Mucosa of rectum (tissue), 2 donors: ENCODE measurements around the gene DAB1.

Experiments
- H3K27ac ChIP-seq, 2 donors: one replicate each; pipeline ENCODE4 v1.7.0; 2013; ENCODE audit warnings: inconsistent platforms in 2 of 2, low read depth in 2 of 2, low read length in 2 of 2
- H3K27me3 ChIP-seq, 2 donors: one replicate each; pipeline ENCODE4 v1.7.0; 2013; ENCODE audit warnings: low read length in 2 of 2; ENCODE audit not compliant: control insufficient read depth in 2 of 2, insufficient read depth in 2 of 2
- H3K36me3 ChIP-seq, 2 donors: one replicate each; pipeline ENCODE4 v1.7.0; 2013; ENCODE audit warnings: low read length in 2 of 2; ENCODE audit not compliant: control insufficient read depth in 2 of 2, insufficient read depth in 2 of 2
- H3K4me1 ChIP-seq, 2 donors: one replicate each; pipeline ENCODE4 v1.7.0; 2013; ENCODE audit warnings: low read length in 2 of 2, mild to moderate bottlenecking in 1 of 2; ENCODE audit not compliant: control insufficient read depth in 2 of 2, insufficient read depth in 2 of 2
- H3K4me3 ChIP-seq, 2 donors: one replicate each; pipeline ENCODE4 v1.7.0; 2013; ENCODE audit warnings: low read length in 2 of 2
- H3K9ac ChIP-seq, 2 donors: one replicate each; pipeline ENCODE4 v1.7.0; 2013; ENCODE audit warnings: low read length in 2 of 2, low read depth in 1 of 2, mild to moderate bottlenecking in 1 of 2
- H3K9me3 ChIP-seq, 2 donors: one replicate each; pipeline ENCODE4 v1.7.0; 2013; ENCODE audit warnings: low read length in 2 of 2; ENCODE audit not compliant: control insufficient read depth in 2 of 2
- donor health status: healthy.
- donor health status: Normal muscosa, but diverticular disease.

DAB1 gene

GRCh38 chr1:57036641-57037579 lies 386.9 kb downstream of the DAB1 start:
- Histone ChIP-seq H3K27ac (no peak overlapping the region), H3K4me1 (no peaks in the 10 kb centered on the region), H3K9me3 (no peaks in the 10 kb centered on the region), H3K27me3 (no peaks in the 10 kb centered on the region), H3K36me3 (no peaks in the 10 kb centered on the region), H3K4me3 (no peak overlapping the region), H3K9ac (no peak overlapping the region)

- H3K9ac ChIP-seq, result no peak overlapping the region
- peaks cover 0 to 2% of the 10 kb centered on the region in 2 donors for H3K9me3 ChIP-seq
- H3K27ac ChIP-seq, result no peak overlapping the region
- H3K4me1 ChIP-seq, result no peaks in the 10 kb centered on the region
- no peak overlapping the region for H3K4me3 ChIP-seq
- H3K36me3 ChIP-seq, result no peaks in the 10 kb centered on the region
- no peaks in the 10 kb centered on the region for H3K27me3 ChIP-seq
Measured at GRCh38 chr1:57034713-57035112, 389.1 kb downstream of the DAB1 start.

- no peaks in the 10 kb centered on the region for H3K36me3 ChIP-seq
- H3K27ac ChIP-seq, result no peak overlapping the region
- no peaks in the 10 kb centered on the region for H3K4me1 ChIP-seq
- peaks cover 0 to 3% of the 10 kb centered on the region in 2 donors for H3K9me3 ChIP-seq
- H3K27me3 ChIP-seq, result no peaks in the 10 kb centered on the region
- H3K4me3 ChIP-seq, result no peak overlapping the region
- no peak overlapping the region for H3K9ac ChIP-seq
Measured at GRCh38 chr1:57033222-57034001, 390.4 kb downstream of the DAB1 start.

- no peak overlapping the region for H3K27ac ChIP-seq
- H3K36me3 ChIP-seq, result no peaks in the 10 kb centered on the region
- H3K9me3 ChIP-seq, result peaks cover 0 to 3% of the 10 kb centered on the region in 2 donors
- H3K9ac ChIP-seq, result no peak overlapping the region
- no peaks in the 10 kb centered on the region for H3K4me1 ChIP-seq
- H3K27me3 ChIP-seq, result no peaks in the 10 kb centered on the region
- no peak overlapping the region for H3K4me3 ChIP-seq
Measured at GRCh38 chr1:57026624-57027354, 397.1 kb downstream of the DAB1 start.

DNA sequence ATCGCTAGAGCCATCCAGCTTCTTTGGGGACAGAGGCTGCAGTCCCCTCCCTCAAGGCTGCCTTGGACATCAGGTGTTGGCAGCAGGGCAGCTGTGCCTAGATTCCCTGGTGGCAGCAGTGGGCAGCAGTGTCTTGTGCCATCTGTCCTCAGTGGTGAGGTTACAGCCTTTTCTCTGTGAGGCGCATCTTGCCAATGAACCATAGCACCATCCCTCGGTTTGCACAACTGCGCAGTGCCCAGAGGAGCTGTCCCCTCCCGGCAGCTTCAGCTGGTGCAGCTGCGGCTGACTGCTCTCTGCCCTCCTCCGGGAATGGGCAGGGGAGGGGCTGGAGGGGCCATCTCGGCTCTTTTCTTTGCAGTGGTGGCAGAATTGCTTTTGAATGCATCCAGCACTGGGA lies 399.0 kb downstream of the DAB1 start:
- H3K27me3 ChIP-seq, result no peaks in the 10 kb centered on the region
- no peak overlapping the region for H3K27ac ChIP-seq
- H3K4me3 ChIP-seq, result no peak overlapping the region
- no peak overlapping the region for H3K9ac ChIP-seq
- peaks cover 0 to 1% of the 10 kb centered on the region in 2 donors for H3K9me3 ChIP-seq
- H3K4me1 ChIP-seq, result no peaks in the 10 kb centered on the region
- no peaks in the 10 kb centered on the region for H3K36me3 ChIP-seq

GRCh38 chr1:57024428-57024827 lies 399.4 kb downstream of the DAB1 start:
- H3K4me1 ChIP-seq, result no peaks in the 10 kb centered on the region
- H3K4me3 ChIP-seq, result no peak overlapping the region
- no peaks in the 10 kb centered on the region for H3K27me3 ChIP-seq
- no peak overlapping the region for H3K27ac ChIP-seq
- H3K9ac ChIP-seq, result no peak overlapping the region
- peaks cover 0 to 1% of the 10 kb centered on the region in 2 donors for H3K9me3 ChIP-seq
- H3K36me3 ChIP-seq, result no peaks in the 10 kb centered on the region

DNA sequence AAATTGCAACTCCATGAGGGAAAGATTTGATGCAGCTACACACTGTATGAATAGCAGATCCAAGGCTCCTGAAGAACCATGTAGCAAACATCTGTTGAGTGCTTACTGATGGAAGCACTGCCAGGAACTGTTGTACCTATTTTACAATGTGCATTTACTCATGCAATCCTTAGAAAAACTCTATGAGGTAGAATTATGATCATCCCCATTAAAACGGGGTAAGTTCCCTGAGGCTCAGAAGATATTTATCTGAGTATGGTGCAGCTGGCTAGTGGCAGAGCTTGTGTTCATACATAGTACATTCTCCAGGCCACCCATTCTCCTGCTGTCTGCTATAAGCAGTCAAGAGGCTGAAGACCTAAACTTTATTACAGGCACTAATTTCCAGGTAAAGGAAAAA lies 403.6 kb downstream of the DAB1 start:
- no peak overlapping the region for H3K4me3 ChIP-seq
- no peaks in the 10 kb centered on the region for H3K27me3 ChIP-seq
- H3K9me3 ChIP-seq, result no peaks in the 10 kb centered on the region

GRCh38 chr1:57019236-57019839 lies 404.5 kb downstream of the DAB1 start:
- Histone ChIP-seq H3K4me1 (no peaks in the 10 kb centered on the region), H3K4me3 (no peak overlapping the region), H3K9ac (no peak overlapping the region), H3K27ac (no peak overlapping the region), H3K9me3 (no peaks in the 10 kb centered on the region), H3K36me3 (no peaks in the 10 kb centered on the region), H3K27me3 (no peaks in the 10 kb centered on the region)

More for the DNA sequence above, 403.6 kb downstream of the DAB1 start:
- Histone ChIP-seq H3K9ac (no peak overlapping the region), H3K4me1 (no peaks in the 10 kb centered on the region), H3K36me3 (no peaks in the 10 kb centered on the region), H3K27ac (no peak overlapping the region)

GRCh38 chr1:57018119-57018518 lies 405.7 kb downstream of the DAB1 start:
- no peaks in the 10 kb centered on the region for H3K9me3 ChIP-seq
- no peak overlapping the region for H3K27ac ChIP-seq
- no peaks in the 10 kb centered on the region for H3K4me1 ChIP-seq
- no peaks in the 10 kb centered on the region for H3K36me3 ChIP-seq
- no peaks in the 10 kb centered on the region for H3K27me3 ChIP-seq
- H3K4me3 ChIP-seq, result no peak overlapping the region
- H3K9ac ChIP-seq, result no peak overlapping the region
